Activated naive CD4-positive, alpha-beta T cell treated with anti-CD3 and anti-CD28 coated beads, Interleukin-2, amount 50 U/mL, for 24 hours (primary cell): ENCODE measurements around the gene RBMS3.

ENCODE experiments used
- H3K27ac Mint-ChIP-seq: one replicate; pipeline ENCODE4 v1.8.0; 2021; ENCODE audit warnings: mild to moderate bottlenecking, mixed read lengths
- H3K27me3 Mint-ChIP-seq: one replicate; pipeline ENCODE4 v1.8.0; 2021; ENCODE audit warnings: mixed read lengths
- H3K36me3 Mint-ChIP-seq: one replicate; pipeline ENCODE4 v1.8.0; 2021; ENCODE audit warnings: mixed read lengths
- H3K4me1 Mint-ChIP-seq: one replicate; pipeline ENCODE4 v1.8.0; 2021; ENCODE audit warnings: mixed read lengths
- H3K4me3 Mint-ChIP-seq: one replicate; pipeline ENCODE4 v1.8.0; 2021; ENCODE audit warnings: mild to moderate bottlenecking, mixed read lengths
- H3K9me3 Mint-ChIP-seq: one replicate; pipeline ENCODE4 v1.8.0; 2021; ENCODE audit warnings: mixed read lengths

The RBMS3 gene

DNA sequence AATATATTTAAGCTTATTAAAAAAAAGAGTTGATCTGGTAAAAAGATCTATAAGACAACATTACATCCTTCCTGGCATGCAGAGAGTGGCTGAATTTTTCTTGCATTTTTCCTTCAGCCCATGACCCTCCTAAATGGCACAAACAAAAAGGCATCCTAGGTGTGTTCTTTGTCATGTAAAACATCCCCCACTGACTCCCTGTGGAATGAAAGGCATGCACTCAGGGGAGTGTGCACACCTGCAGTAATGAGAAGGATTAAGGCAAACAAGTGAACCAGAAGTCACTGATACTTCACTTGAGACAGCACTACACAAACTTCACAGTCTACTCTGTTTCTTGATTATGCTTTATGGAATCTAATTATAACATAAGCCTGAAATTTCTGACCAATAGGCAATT lies 195.0 kb downstream of the RBMS3 start:
- no peaks in the 10 kb centered on the region for H3K36me3 Mint-ChIP-seq
- H3K27me3 Mint-ChIP-seq: peaks cover 2% of the 10 kb centered on the region

GRCh38 chr3:29478611-29479010 lies 197.7 kb downstream of the RBMS3 start:
- Mint-ChIP-seq H3K9me3 (peaks cover 5% of the 10 kb centered on the region), H3K4me3 (no peak overlapping the region), H3K27ac (no peak overlapping the region), H3K36me3 (no peaks in the 10 kb centered on the region), H3K27me3 (peaks cover 2% of the 10 kb centered on the region), H3K4me1 (no peaks in the 10 kb centered on the region)

More for the DNA sequence above, 195.0 kb downstream of the RBMS3 start:
- H3K27ac Mint-ChIP-seq: no peak overlapping the region
- H3K4me1 Mint-ChIP-seq: no peaks in the 10 kb centered on the region
- no peak overlapping the region for H3K4me3 Mint-ChIP-seq
- peaks cover 5% of the 10 kb centered on the region for H3K9me3 Mint-ChIP-seq

- Mint-ChIP-seq H3K36me3 (no peaks in the 10 kb centered on the region), H3K4me3 (no peak overlapping the region), H3K9me3 (peaks cover 5% of the 10 kb centered on the region), H3K27ac (no peak overlapping the region), H3K4me1 (no peaks in the 10 kb centered on the region), H3K27me3 (peaks cover 2% of the 10 kb centered on the region)
These were observed 200.4 kb downstream of the RBMS3 start for GRCh38 chr3:29481249-29481648.

GRCh38 chr3:29481969-29482767 lies 201.3 kb downstream of the RBMS3 start:
- H3K36me3 Mint-ChIP-seq: no peaks in the 10 kb centered on the region
- peaks cover 5% of the 10 kb centered on the region for H3K9me3 Mint-ChIP-seq
- peaks cover 2% of the 10 kb centered on the region for H3K27me3 Mint-ChIP-seq
- H3K4me3 Mint-ChIP-seq: no peak overlapping the region
- no peaks in the 10 kb centered on the region for H3K4me1 Mint-ChIP-seq
- no peak overlapping the region for H3K27ac Mint-ChIP-seq

DNA sequence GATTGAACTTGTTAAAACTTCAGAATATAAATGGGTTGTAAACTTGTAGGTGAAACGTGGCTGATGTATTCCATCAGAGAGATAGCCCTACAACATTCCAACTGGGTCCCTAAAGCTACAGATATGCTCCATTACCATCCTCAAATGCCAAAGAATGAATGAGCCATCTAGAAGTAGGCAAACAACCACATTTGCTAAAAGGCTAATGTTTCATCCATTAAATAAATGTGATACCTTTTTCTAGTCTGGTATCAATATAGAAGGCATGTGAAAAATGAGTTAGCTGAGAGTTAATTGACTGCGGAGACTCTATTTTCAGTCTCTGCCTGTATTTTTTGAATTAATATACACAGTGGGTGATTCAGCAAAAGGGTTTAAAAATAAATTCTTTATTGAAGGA lies 203.8 kb downstream of the RBMS3 start:
- H3K36me3 Mint-ChIP-seq: no peaks in the 10 kb centered on the region
- no peak overlapping the region for H3K27ac Mint-ChIP-seq
- H3K4me1 Mint-ChIP-seq: no peaks in the 10 kb centered on the region
- peaks cover 2% of the 10 kb centered on the region for H3K27me3 Mint-ChIP-seq
- no peak overlapping the region for H3K4me3 Mint-ChIP-seq
- peaks cover 5% of the 10 kb centered on the region for H3K9me3 Mint-ChIP-seq

DNA sequence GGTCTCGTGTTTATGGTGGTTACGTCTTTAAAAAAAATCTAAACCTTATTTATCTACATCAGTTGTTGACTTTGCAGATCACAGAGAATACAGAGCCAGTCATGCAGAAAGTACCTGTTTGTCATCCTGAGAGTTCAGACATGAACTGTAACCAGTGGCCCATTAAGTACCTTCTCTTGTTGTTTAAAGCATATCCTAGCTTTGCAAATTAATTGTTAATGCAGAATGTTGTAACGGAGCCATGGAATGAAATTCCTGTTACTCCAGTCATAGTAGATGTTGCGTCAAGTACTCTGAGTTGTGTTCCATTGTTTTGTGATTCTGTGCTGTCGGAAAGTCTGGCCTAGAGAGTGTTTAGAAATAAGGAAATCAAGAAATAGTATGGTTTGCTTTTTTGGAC lies 205.2 kb downstream of the RBMS3 start:
- no peaks in the 10 kb centered on the region for H3K9me3 Mint-ChIP-seq
- no peaks in the 10 kb centered on the region for H3K27me3 Mint-ChIP-seq
- H3K4me3 Mint-ChIP-seq: no peak overlapping the region
- no peaks in the 10 kb centered on the region for H3K4me1 Mint-ChIP-seq
- no peak overlapping the region for H3K27ac Mint-ChIP-seq
- no peaks in the 10 kb centered on the region for H3K36me3 Mint-ChIP-seq

- Mint-ChIP-seq H3K4me3 (no peak overlapping the region), H3K36me3 (no peaks in the 10 kb centered on the region), H3K27ac (no peak overlapping the region), H3K4me1 (no peaks in the 10 kb centered on the region), H3K27me3 (no peaks in the 10 kb centered on the region), H3K9me3 (no peaks in the 10 kb centered on the region)
These were observed 206.0 kb downstream of the RBMS3 start for GRCh38 chr3:29486917-29487316.

DNA sequence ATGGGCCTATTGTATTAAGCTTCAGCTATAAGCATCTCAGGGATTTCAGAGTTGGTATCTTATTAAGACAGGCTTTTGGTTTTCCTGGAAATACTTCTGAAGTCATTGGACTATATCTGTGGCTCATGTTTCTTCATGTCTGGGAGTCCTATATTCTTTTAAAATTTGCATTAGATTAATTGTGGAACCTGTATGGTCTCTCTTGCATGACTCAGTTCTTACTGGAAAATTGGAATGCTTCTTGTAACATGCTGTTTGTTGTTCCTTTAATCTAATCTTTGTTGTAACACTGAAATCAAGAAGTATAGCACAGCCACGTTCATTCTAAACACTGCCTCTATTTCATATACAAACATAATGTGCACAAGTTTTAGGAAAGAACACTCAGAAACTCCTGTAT lies 208.1 kb downstream of the RBMS3 start:
- Mint-ChIP-seq H3K27me3 (no peaks in the 10 kb centered on the region), H3K4me3 (no peak overlapping the region), H3K27ac (no peak overlapping the region), H3K4me1 (no peaks in the 10 kb centered on the region), H3K36me3 (no peaks in the 10 kb centered on the region), H3K9me3 (peaks cover 4% of the 10 kb centered on the region)

- Mint-ChIP-seq H3K27me3 (no peaks in the 10 kb centered on the region), H3K36me3 (no peaks in the 10 kb centered on the region), H3K9me3 (peaks cover 9% of the 10 kb centered on the region), H3K4me1 (no peaks in the 10 kb centered on the region), H3K4me3 (no peak overlapping the region), H3K27ac (no peak overlapping the region)
These were observed 212.2 kb downstream of the RBMS3 start for GRCh38 chr3:29493109-29493508.

- H3K9me3 Mint-ChIP-seq: peaks cover 9% of the 10 kb centered on the region
- H3K4me3 Mint-ChIP-seq: no peak overlapping the region
- H3K4me1 Mint-ChIP-seq: no peaks in the 10 kb centered on the region
- no peaks in the 10 kb centered on the region for H3K27me3 Mint-ChIP-seq
- no peak overlapping the region for H3K27ac Mint-ChIP-seq
- H3K36me3 Mint-ChIP-seq: no peaks in the 10 kb centered on the region
These were observed 213.6 kb downstream of the RBMS3 start for GRCh38 chr3:29494305-29495036.

GRCh38 chr3:29497282-29497681 lies 216.4 kb downstream of the RBMS3 start:
- no peaks in the 10 kb centered on the region for H3K4me1 Mint-ChIP-seq
- peaks cover 7% of the 10 kb centered on the region for H3K9me3 Mint-ChIP-seq
- H3K4me3 Mint-ChIP-seq: no peak overlapping the region
- H3K36me3 Mint-ChIP-seq: no peaks in the 10 kb centered on the region
- H3K27ac Mint-ChIP-seq: no peak overlapping the region
- no peaks in the 10 kb centered on the region for H3K27me3 Mint-ChIP-seq

DNA sequence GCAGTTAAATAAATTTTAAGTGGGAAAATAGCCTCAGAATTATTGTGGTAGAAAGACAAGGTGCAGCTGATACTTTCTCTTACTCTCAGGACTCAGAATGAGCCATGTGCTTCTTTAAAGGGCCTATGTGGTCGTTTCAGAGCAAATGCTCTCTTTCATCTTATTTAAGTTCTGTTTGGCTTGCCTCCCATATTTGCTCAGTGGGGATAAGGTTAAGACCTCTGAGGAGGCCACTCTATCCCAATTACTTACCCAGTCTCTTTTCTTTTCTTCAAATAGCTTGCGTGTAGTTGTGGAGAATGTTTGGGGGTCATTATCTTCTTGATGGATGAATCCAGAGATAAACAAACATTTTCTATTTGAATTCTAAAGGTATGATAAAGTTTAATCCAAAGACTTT lies 221.9 kb downstream of the RBMS3 start:
- Mint-ChIP-seq H3K36me3 (no peaks in the 10 kb centered on the region), H3K4me1 (no peaks in the 10 kb centered on the region), H3K27ac (no peak overlapping the region), H3K9me3 (peaks cover 8% of the 10 kb centered on the region), H3K27me3 (no peaks in the 10 kb centered on the region), H3K4me3 (no peak overlapping the region)

DNA sequence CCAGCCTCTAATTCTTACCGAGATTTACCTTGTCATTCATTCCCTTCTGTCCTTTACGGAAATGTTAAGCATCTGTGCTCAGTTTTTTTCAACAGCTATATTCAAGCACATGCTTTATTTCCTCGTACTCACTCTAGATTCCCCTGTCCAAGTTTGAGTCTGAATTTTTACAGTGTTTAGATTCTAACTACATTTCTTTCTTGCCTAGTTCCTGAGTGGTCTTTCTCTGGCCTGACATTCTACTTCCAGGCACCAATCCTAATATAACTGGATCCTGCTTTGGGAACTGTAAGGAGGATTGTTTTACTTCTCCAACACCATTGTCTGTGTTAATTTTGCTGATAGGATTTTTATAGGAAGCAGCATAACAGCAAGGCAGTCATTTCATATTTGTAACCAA lies 222.4 kb downstream of the RBMS3 start:
- peak overlapping the region; percentile 20 for H3K27ac Mint-ChIP-seq
- no peak overlapping the region for H3K4me3 Mint-ChIP-seq
- H3K36me3 Mint-ChIP-seq: no peaks in the 10 kb centered on the region
- H3K27me3 Mint-ChIP-seq: no peaks in the 10 kb centered on the region
- peaks cover 8% of the 10 kb centered on the region for H3K9me3 Mint-ChIP-seq
- no peaks in the 10 kb centered on the region for H3K4me1 Mint-ChIP-seq

DNA sequence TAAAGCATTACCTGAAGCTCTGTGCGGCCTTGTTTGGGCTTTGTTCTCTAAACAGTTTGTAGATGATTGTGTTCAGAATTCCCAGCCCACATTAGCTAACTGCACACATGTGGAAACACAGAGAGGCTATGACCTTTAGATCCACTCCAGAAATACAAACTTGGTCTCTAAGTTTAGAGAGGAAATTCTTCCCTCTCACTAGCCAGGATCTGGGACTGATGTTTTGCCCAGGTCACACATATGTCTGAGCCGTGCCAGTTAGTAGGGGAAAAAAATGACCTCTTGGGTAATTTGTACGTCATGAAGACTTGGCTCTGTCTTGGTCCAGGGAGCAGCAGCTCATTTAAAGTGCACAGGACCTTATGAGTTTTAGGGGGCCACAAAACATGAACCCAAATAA lies 223.1 kb downstream of the RBMS3 start:
- no peaks in the 10 kb centered on the region for H3K27me3 Mint-ChIP-seq
- H3K4me1 Mint-ChIP-seq: no peaks in the 10 kb centered on the region
- H3K36me3 Mint-ChIP-seq: no peaks in the 10 kb centered on the region
- H3K9me3 Mint-ChIP-seq: peaks cover 8% of the 10 kb centered on the region
- no peak overlapping the region for H3K4me3 Mint-ChIP-seq
- H3K27ac Mint-ChIP-seq: no peak overlapping the region

GRCh38 chr3:29506502-29506901 lies 225.6 kb downstream of the RBMS3 start:
- H3K4me1 Mint-ChIP-seq: no peaks in the 10 kb centered on the region
- H3K36me3 Mint-ChIP-seq: no peaks in the 10 kb centered on the region
- peaks cover 8% of the 10 kb centered on the region for H3K9me3 Mint-ChIP-seq
- no peak overlapping the region for H3K27ac Mint-ChIP-seq
- peaks cover 3% of the 10 kb centered on the region for H3K27me3 Mint-ChIP-seq
- H3K4me3 Mint-ChIP-seq: no peak overlapping the region

GRCh38 chr3:29511701-29512100 lies 230.8 kb downstream of the RBMS3 start:
- Mint-ChIP-seq H3K9me3 (peaks cover 5% of the 10 kb centered on the region), H3K4me3 (no peak overlapping the region), H3K36me3 (no peaks in the 10 kb centered on the region), H3K27me3 (peaks cover 3% of the 10 kb centered on the region), H3K27ac (no peak overlapping the region), H3K4me1 (no peaks in the 10 kb centered on the region)
